PC-9 (cell line): Measurements from ENCODE around the gene SLC25A47.

Source experiments
- CTCF ChIP-seq: fragments of 200-600 bp; sonication (generic); conservative IDR thresholded peaks from 2 replicates; pipeline ENCODE4 v1.6.1; 2017; ENCODE audit warnings: mixed run types, antibody characterized with exemption, mild to moderate bottlenecking, moderate library complexity
- EZH2 ChIP-seq: fragments of 200-600 bp; sonication (generic); IDR thresholded peaks from 2 replicates; pipeline ENCODE4 v1.8.0; 2017; ENCODE audit warnings: antibody characterized with exemption, low read depth

- TF ChIP-seq CTCF (no peak), EZH2 (no peak)
Observed at GRCh38 chr14:100359111-100359510, 36.0 kb downstream of the SLC25A47 start.
